Activated CD4-positive, alpha-beta T cell treated with anti-CD3 and anti-CD28 coated beads for 48 hours (primary cell): Measurements from ENCODE around the gene PLCH2.

ENCODE experiments used
- DNase-seq: peaks from one replicate; pipeline ENCODE4 v3.0.0-alpha.2; 2020

PLCH2 gene

DNA sequence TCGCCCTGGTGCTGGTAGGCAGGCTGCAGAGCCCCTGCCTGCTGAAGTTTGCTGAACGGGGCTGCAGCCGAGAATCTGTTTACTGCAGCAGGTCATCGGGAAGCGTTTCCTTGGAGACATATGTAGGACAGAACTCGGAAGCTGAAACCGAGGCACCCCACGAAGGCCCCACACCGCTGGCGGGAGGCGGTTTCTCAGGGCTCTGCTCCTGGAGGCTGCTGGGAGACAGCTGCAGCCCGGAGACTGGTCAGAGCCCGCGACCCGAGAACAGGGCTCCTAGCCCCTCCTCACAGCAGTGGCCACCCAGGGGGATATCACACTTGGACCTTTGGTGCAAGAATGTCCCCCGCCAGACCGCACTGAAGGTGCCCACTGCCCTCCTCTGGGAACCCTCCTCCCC lies 12.7 kb upstream of the PLCH2 start:
- DNase-seq, result no peak

- DNase-seq, result no peak
Observed at GRCh38 chr1:2465371-2466269, 10.5 kb upstream of the PLCH2 start.

GRCh38 chr1:2466270-2466665 lies 9.8 kb upstream of the PLCH2 start:
- no peak for DNase-seq

- DNase-seq, result peak; percentile 53
Observed at GRCh38 chr1:2466958-2467554, 9.0 kb upstream of the PLCH2 start.

DNA sequence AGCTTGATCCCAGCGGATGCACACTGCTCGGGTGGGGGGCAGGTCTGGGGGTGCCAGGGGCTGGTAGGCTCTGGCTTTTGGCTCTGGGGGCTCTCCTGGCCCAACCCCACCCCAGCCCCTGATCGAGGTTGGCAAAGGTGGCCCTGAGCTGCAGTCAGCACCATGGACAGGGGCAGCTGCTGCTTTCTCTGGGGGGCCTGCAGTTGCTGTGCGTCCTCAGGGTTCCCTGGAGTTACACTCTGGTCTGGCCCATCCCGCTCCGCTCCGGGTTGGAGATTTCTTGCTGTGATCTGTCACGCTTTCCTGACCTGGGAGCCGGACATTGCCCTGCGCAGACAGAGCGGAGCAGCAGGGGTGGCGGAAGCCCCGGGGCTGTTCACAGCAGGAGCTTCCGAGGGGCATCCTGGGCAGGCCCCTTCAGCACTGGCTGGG lies 8.0 kb upstream of the PLCH2 start:
- peak; percentile 36 for DNase-seq

DNA sequence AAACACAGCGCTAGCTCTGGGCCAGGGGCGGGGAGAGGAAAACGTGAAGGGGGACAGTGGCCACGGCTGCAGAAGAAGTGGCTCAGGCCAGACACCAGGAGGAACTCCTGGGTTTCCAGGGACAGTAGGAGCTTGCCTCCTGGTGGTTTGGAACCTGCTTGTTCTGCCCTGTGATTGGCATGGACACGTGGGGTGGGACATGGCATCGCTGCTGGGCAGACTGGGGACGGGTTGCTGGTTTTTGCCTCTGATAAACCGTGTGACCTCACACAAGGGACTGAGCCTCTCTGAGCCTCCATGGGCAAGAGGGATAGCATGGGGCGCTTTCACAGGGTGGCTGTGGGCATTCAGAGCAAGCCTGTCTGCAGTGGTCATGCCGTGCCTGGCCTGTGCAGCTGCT lies 7.5 kb upstream of the PLCH2 start:
- DNase-seq, result no peak

DNA sequence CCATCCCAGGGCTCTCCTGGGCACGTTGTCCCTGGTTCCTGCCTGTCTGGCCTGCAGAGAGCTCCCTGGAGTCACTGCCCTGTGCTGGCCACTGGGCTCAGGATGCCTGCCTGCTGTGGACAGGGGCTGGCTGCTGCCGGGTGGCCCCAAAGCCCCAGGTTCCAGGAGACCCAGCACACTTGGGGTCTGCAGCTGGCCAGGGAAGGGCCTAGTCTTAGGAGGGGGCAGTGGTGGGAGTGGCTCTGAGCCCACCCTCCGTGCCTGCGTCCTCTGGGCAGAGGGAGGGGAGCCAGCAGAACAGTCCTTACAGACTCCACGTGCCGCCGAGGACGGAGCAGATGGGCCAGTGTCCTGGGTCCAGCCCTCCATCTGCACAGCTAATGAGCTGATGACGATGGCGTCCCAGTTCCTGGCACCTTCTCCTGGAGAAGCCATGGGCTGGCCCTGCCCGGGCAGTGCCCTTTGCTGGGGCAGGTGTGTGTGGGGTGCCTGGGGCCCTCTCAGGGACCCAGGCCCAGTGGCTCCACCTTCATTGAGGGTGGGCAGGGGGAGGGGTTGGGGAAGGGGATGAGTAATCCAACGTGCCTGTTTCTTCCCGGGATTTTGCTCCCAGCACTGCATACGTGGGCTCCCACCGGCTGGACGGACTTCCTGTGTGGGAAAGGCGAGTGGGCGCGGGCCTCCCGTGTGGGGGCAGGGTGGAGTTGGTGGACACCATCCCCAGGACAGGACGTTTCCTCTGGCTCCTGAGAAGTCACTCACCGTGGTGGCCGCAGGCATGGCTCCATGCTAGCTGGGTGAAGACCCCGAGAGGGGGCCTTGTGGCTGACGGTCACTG lies 6.8 kb upstream of the PLCH2 start:
- DNase-seq, result no peak

GRCh38 chr1:2470290-2471158 lies 5.6 kb upstream of the PLCH2 start:
- DNase-seq, result no peak

DNA sequence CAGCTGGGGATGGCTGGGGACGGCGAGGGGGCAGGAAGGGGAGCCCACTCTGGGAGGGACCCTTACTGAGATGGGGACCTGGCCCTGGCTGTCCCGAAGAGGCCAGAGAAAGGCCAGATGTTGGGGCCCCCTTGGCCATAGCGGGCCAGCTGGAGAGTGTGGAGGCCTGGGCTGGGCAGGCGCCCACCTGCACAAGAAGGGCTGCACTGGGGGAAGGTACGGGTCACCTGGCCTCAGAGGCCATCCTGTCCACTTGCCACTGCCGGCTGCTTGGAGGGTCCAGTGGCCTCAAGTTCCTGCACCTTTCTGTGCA lies 5.0 kb upstream of the PLCH2 start:
- no peak for DNase-seq

DNA sequence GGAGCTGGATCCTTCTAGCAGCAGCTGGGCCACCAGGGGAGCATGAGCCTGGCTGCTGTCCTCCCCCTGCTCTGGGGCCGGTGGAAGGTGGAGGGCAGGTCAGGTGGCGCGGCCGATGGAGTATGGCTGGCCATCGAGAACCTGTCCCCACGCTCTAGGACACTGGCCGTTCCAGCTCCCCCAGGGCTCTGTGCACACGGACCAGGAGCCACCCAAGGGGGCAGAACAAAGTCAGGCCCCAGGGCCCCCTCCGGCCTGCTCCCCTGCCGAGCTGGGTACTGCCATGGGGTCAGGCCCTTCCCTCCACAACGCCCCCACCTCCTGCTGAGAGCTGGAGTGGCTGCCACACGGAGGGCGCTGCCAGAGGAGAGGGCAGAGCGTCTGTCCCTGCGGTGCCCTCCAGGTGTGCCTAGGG lies 4.5 kb upstream of the PLCH2 start:
- no peak for DNase-seq

DNA sequence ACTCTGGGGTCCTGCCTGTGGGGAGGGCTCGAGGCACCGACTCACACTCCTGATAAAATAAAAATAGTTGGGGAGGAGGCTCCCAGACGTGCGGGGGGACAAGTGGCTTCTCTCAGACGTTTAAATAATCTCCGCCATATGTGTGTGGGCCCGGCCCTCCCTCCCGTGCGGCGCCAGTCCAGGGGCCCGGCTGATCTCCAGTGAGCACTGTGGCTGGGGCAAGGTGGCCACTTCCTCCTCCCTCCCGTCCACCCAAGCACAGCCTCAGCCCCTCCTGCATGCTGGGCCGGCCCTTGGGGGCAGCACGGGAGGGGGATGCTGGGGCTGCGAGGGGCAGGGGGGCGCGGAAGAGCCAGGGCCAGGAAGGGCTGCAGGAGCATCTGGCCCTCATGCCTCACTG lies 4.0 kb upstream of the PLCH2 start:
- DNase-seq, result no peak

- no peak for DNase-seq
Observed at GRCh38 chr1:2472561-2473177, 3.4 kb upstream of the PLCH2 start.

DNA sequence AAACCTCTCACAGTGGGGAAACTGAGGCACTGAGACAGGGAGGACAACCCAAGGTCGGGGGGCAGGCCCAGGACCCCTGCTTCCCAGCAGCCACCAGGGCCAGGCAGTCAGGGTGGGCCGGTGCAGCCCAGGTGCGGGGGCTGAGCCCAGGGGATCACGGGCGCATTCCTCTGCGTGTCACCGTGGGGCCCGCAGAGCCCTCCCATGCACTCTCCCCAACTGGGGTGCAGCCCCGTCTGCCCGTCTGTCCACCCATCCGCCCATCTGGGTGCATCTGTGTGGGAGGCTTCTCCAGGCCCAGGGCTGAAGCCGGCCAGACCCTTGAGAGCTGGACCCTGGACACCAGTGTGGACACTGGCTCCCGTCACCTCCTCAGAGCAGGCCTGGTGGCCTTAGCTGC lies 2.9 kb upstream of the PLCH2 start:
- no peak for DNase-seq

- no peak for DNase-seq
Observed at GRCh38 chr1:2474104-2474844, 1.8 kb upstream of the PLCH2 start.

DNA sequence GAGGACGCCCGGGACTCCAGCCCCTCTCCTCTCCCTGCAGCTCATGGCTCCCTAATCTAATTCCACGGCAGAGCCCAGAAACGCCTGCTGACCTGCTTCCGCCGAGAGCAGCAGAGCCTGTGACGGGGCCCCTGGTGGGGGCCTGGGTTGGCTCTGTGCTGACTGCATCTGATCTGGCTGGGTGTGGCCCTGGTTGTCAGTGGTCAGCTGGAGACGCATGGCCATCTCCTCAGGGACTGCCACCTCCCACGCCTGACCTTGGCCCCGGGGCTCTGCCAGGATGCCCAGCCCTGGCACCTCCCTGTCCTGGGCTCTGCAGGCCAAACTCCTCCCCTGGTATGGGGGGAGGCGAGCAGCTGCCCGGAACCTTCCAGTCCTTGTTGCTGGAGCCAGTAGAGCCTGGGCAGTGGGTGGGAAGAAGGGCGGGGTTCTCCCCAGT lies 1.1 kb upstream of the PLCH2 start:
- DNase-seq, result no peak

DNA sequence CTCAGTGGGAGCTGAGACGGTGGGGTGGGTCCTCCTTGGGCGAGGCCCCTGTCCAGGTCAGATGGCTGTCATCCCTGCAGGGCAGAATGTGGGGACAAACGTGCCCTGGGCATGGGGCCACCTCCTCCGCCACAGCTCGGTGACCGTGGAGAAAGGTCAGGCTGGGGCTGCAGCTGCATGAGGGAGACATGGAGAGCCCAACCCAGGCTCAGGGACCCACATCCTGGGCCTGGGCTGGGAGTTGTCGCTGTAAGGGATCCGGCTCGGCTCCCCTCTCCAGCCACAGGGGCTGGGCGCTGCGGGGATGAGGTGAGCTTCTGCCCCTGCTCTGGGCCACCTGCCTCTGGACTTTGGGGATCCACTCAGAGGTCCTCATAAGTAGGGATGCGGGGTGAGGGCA lies 518 bp upstream of the PLCH2 start:
- no peak for DNase-seq

DNA sequence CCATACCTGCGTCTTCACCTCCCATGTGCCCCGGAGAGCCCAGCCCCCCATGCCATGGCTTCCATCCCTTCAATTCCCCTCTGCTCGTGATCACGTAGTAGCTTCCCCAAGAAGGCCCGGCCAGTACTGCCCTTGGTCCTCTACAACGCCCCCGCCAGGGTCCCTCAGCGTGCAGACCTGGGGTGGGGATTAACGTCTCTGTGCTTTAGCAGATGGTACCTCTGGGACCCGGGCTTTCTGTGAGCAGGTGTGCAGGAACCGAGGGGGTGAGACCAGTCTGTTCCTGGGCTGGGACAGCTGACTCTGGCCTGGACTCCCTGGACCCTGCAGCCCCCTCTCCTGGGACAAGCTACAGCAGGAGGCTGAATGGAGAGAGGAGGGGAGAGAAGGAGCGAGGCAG lies 1.2 kb downstream of the PLCH2 start:
- DNase-seq, result no peak

DNA sequence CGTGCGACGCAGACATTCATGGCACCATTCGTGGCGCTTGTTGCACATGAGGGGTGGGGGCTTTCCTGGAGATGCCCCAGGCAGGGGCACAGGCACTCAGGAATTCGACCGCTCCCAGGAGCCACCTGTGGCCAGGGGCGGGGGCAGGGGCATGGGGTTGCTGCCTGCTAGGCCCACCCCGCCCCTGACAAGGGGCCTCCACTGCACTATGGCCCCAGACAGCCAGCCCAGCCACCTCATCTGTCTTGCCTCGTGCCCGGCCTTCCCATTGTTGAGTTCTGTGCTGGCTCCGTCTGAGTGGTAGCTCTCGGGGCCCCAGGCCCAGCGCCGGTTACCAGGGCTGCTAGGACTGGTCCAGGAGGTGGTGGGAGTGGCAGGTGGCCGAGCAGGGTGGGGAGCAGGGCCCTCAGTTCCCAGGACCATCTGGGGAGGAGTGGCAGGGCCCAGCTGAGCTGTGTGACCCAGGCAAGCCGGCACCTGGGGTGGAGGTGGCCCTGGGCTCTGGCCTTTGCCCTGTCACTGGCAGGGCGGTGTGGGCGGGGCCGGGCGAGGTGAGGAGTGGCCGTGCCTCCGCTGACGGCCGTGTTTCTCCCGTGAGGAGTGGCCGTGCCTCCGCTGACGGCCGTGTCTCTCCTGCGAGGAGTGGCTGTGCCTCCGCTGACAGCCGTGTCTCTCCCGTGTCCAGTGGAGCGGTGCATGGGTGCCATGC lies 1.9 kb downstream of the PLCH2 start:
- DNase-seq, result no peak

GRCh38 chr1:2479186-2479585 lies 3.1 kb downstream of the PLCH2 start:
- DNase-seq, result no peak

- no peak for DNase-seq
Observed at GRCh38 chr1:2479618-2480017, 3.5 kb downstream of the PLCH2 start.
